Measurements from ENCODE around the gene FAM222A. TPM values are rescaled to one million over a fixed set of nuclear protein-coding genes. Genes with fewer than 3 reads are reported as not detected.

FAM222A gene
- polyA plus RNA-seq, 5 donors = 1.6 to 2.8 (median 1.8) TPM

DNA sequence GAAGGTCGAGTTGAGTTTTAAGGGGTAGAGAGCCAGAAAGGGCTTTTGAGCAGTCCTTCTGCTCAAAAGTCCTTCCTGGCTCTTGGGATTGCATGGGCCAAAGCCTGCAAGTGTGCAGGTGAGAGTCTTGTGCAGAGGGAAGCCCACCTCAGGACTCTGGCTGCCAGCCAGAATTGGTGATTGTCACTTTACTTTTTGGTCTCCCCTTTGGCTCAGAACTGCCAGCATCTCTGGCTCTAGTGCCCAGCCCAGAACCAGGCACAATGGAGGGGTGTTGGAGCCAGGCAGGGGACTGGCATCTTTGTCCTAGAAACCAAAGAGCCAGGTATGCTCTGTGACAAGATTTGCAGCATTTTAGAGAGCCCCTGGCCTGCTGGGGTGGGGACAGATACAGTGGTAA lies 23.5 kb downstream of the FAM222A start:
- no peak for DNase-seq

DNA sequence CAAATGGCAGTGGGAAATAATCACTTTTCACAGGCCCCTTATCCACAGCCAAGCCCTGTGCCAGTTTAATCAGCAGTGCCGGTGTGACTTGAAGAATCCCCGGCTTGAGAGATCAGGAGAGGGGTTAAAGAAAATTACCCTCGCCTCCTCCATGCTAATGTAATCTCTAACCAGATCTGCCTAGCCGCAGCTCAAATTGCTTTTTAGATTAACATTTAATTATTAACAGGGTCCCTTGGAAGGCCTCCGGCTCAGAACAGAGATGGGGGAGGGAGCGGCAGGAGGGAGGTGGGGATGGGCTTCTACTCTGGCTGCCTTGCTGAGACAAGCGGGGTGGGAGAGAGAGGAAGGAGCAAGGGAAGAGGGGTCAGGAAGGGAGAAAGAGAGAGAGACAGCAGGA lies 24.0 kb downstream of the FAM222A start:
- DNase-seq = no peak

DNA sequence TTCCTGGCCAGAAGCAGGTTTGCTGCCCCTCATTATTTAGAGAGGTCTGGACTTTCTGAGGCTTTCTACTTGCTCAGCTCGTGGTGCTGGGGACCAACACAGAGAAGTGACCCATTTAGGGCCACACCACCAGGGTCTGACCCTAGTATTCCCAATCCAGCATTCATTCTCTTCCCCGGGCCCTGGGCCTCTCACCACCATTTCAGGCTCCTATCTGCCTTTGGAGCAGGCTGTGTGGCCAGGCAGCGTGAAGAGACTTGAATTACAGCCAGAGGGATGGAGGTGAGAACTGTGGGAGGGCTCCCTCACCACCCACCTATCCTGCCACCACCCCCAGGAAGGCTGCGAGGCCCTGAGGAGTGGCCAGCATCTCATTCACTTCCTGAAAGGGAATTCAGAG lies 24.6 kb downstream of the FAM222A start:
- DNase-seq = no peak

DNA sequence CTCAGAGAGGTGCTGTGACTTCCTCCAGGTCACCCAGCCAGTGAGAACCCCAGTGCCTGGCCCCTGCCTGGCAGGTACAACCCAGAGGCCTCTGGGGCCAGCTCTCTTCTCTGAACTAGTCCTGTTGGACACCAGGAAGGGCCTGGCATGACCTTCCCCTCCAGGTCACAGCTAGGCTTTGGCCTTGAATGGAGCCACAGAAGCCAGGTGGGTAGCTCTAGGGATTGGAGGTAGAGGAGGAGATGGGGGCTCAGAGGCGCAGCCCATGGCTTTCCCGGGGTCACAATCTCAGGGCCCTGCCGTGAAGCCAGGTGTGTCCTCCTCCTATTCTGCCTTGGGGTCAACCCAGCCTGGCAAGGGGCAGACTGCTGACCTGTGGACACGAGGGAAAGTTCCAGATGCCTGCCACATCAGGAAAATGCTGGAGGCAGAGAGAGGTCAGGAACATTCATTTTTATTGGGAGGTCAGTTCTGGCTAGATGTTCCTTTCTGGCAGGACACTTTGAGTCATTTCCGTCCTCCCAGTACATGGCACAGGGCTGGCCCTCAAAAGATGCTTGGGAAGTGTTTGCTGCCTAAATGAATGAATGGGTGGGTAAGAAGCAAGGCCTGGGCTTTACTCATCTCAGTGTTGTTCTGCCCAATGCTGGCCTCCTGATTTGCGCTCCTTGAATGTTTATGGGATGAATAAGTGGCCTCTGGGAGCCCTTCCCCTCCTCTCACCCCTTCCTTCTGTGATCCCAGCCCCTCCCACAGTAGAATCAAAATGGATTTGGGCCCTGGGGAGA lies 25.4 kb downstream of the FAM222A start:
- no peak for DNase-seq

DNA sequence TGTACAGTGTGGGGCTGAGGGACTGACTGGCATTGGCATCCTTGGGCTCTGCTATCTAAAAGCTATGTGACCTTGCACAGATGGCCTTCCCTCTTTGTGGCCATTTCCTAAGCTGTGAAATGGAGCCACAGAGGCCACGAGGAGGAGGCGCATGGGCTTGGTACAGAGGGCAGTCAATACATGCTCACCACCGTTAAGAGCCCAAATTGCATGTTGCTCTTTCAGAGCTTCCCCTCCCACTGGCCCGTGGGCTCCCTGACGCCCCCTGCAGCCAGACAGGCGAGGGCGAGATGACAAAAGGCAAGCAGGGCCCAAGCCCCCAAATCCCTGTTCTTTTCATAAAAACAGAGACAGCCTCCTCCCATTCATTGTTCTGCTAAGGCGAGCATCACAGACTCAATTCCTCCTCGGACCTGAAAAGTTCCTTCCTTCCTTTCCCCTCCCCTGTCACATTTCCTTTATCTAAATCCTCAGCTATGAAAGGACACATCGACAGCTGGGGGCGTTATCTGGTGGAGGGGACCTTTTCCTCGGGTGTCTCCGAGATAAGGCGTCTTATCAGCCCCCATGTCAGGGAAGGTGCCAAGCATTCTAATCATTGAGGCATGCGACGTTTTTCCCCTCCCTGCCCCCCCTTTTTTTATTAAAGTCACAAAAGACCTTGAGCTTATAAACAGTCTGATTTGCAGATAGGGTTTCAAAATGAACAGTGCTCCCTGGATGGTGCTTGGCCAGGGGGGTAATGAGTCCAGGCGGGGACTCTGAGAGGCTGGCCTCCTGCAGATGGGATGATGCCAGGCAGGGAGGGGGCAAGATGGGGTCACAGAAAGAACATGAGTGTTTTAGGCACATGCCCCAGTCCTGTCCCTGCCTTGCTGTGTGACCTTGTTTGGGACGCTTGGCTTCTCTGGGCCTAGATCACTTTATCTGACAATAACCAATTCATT lies 26.4 kb downstream of the FAM222A start:
- DNase-seq = no peak

DNA sequence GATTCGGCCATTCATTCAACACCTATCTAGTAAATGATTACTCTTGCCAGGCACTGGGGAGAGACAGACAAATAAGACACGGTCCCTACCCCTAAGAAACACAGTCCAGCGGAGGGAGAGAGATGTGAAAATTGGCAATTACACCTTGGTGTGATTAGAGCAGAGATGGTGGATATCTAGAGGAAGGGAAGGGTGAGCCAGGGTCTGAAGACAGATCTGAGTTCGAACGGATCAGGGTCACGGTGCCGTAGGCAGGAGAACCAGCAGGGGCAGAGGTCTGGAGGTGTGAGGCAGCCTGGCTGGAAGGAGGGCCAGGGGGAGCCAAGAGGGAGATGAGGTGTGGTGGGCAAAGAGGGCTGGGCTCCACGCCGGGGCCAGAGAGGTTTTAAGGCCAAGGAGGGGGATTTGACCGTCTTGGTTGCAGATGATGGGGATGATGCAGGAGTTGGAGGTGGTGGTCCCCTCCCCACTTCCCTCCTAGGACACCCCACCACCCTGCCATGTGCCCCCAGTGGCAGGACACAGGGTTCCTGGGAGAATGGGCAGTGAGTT lies 27.1 kb downstream of the FAM222A start:
- DNase-seq = no peak

DNA sequence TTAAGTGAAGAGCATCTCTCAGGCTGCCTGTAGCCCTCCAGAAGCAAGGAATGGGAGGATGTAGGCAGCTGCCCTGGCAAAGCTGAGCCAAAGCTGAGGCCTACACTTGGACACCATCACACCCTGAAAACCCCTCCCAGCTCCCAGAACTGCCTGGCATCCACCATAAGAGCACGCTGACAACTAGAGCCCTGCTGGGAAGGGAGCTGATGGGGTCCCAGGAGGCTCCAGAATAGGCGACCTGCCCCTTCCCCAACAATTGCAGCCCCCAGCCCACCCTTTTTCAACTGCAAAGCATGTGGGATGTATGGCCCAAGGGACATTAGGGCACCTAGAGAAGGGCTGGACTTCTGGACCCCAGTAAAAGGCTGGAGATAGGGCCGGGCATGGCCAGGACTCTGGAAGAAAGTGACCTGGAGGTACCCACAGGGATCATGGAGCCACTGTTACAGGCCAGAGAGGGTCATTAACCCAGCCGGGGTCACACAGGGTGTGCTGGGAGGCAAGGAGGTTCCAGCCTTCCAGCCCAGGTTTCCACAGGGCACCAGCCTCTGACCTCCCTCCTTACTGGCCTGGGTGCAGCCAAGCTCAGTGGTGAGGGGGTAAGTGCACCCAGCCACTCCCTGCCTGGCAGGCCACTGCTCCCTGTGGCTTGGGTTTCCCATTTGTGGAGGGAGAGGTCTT lies 27.8 kb downstream of the FAM222A start:
- no peak for DNase-seq

DNA sequence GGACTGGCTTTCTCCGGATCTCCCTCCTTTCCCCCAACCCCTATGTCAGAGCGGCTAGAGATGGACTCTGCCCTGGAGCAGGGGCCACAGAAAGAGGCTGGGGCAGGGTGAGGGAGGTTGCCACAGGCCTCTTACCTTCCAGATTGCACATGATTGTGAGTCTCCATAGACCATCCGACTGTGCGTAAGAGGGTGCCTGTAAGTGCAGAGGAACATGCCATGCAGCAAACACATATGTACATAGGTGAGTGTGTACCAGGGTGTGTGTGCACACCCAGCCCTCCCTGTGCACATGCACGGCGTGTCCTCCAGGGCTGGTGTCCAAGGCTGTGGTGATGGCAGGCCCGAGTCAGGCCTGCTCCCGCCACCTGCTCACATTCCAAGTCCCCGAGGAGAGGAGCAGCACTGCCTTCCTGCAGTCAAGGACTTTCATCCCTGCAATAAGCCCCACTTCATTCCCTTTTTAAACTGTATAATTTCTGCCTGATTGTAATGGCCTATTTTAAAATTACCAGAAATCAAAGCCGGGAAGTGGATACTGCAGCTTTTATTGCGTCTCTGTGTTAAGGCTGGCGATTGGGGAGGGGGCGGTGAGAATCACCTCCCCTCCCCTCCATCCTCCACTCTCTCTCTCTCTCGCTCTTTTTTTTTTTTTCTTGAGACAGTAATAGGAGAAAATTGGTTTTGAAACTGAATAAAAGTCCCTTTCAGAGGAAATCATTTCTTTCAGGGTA lies 28.5 kb downstream of the FAM222A start:
- no peak for DNase-seq

DNA sequence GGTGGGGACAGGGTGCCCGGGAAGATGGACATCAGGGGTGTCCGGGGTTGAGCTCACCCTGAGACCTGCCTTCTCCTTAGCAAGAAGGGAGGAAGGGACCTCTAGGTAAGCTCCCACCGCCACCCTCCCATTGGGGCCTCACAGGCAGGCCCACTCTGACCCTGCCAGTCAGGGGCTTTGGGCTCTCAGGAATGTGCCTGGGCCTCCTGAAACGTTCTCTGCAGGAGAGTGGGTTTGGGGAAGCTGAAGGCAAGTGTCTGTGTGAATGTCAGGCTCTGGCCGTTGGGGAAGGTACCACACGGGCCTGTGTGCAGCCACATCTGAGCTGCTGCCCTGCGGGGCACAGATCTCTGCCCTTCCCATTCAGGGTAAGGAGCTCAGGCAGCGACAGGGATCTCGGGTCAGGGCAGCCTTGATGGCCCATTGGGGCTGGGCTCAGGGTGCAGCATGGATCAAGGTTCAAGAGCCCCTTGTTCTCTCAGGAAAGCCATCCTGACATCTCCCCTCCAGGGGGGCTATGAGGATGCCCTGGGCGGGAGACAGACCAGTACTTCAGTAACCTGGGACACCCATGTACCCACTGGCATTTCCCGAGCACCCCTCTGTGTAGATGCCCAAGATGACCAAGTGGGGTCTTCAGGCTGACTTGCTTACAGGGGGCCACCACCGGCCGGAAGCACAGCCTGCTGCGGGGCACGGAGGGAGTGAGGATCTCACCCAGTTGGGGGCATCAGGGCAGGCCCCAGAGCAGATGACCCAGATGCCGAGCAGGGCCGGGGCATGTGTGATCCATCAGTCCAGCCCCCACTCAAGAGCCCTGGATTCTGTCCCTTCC lies 29.7 kb downstream of the FAM222A start:
- DNase-seq = no peak

DNA sequence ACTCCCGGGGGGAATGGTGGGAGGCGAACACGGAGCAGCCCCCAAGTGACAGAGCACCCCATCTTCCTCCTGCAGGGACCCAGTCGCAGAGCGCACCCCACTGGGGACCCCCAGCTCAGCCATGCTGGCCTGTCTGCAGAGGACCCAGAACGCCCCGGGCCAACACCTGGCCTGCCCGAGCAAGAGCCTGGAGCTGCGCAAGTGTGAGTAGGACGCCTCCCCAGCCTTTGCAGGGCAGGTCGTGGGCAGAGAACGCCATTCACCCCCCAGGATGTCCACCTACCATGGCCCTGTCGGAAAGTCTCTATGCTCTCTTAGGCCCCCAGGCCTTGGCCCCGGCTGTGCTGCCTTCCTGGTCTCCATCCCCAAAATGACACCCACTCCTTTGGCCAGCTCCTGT lies 30.4 kb downstream of the FAM222A start:
- no peak for DNase-seq

DNA sequence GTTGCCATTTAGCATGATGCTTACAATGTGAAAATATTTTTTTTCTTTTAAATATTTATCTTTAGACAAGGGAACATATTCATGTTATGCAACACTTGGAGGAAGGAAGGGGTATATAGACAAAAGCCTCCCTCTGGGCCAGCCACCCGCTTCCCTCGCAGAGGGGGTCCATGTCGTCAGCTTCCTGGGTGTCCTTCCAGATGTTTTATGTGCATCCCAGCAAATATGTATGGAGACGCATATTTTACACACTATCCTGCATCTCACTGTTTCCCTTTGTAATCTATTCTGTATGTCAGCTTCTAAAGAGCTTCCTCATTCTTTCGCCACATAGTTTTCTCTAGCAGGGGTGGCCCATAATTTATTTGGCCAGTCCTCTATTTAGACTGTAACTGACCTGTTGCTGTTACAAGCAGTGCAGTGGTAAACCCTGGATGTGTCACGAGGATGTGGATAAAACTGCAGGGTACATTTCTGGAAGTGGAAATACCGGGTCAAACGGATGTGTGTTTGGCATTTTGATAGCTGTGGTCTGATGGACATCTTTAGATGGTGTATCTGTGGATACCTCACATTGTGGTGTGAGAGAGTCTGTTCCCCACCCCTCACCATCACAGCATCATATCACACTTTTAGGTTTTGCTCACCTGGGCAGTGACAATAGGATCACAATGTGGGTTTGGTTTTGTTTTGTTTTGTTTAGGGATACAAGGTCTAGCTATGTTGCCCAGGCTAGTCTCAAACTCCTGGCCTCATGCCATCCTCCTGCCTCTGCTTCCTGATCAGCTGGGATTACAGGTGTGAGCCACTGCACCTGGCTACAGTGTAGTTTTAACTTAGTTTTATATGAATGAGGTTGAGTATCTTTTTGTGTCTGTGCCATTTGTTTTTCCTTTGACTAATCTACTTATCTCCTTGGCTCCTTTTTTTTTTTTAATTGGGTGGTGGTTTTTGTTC lies 31.6 kb downstream of the FAM222A start:
- DNase-seq = peak; percentile 69 to 76

DNA sequence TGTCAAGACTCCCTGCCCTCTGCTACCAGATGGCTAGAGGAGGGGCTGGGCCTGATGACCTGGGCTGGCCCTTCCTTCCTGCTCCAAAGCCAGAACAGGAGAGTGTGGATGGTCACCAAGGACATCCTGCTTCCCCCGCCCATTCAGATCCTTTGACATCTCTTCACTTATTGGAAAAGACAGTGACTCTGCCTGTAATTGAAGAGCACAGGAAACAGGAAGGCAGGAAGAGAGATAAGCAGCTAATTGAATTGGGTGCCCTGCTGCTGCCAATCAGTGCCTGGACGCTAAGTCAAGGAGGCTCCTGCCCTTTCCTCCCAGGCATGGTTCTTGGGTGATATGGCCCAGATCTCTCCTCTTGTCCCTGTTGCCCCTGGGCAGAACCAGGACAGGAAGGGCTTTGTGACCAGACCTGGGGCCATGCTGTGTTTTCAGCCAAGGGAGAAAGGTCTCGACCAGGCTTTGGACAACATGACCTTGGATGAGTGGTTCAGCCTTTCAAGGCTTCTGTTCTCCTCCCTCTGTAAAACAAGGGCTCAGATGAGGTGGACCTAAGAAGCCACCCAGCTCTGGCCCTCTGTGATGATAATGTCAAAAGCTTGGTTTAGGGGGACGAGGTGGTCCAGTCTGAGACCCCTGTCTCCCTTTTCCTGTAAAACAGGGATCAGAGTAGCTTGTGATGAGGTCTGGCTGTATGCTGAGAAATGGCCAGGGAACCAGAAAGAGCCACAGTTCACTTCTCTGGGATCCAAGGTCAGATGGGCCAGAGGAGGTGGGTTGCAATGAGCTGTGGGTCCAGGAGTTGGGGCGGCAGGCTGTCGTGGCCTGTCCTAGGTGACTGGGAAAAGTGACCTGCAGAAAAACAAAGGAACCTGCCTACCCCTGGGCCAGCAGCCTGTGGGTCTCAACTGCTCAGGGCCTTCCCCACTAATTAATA lies 38.8 kb downstream of the FAM222A start:
- DNase-seq = no peak

DNA sequence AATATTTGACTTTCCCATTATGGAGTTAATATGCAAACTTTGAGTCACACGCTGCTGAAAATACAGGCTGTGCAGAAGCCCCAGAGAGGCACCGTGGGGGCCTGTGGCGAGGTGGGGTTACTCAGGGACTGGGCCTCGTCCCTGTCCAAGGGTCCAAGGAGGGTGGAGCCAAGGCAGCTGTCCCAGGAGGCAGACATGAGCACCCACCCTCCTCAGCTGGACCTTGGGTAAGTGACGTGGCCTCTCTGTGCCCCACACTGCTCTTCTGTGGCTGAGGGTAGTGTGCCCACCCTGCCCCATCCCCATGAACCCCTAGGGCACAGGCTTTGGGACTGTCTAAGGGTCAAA lies 39.4 kb downstream of the FAM222A start:
- no peak for DNase-seq

DNA sequence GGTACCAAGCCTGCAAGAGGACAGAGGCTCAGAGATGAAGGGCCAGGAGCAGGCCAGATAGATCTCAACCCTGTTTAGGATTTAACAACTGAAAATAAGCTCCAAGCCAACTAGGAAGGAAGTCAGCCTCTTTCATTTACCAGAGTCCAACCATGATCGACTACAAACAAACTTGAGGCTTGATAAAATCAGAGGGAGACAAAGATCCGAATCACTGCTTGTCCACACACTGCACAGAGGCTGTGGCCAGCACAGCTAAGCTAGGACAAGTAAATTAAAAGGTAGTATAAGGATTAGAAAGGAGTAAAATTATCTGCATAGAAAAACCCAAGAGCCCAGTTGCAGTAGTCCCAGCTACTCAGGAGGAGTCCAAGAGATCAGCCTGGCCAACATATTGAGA lies 40.3 kb downstream of the FAM222A start:
- DNase-seq = no peak

DNA sequence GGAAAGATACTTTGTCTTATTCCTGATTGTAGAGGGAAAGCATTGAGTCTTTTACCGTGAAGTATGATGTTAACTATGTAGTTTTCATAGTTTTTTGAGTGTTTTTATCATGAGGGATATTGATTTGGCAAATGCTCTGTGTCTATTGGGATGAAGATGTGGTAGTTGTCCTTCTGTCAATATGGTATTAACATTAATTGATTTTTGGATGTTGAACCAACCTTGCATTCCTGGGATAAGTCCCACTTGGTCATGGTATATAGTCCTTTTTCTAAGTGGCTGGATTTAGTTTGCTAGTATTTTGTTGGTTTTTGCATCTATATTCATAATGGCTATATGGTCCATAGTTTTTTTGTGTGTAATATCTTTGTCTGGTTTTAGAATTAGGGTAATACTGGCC lies 42.8 kb downstream of the FAM222A start:
- no peak for DNase-seq

DNA sequence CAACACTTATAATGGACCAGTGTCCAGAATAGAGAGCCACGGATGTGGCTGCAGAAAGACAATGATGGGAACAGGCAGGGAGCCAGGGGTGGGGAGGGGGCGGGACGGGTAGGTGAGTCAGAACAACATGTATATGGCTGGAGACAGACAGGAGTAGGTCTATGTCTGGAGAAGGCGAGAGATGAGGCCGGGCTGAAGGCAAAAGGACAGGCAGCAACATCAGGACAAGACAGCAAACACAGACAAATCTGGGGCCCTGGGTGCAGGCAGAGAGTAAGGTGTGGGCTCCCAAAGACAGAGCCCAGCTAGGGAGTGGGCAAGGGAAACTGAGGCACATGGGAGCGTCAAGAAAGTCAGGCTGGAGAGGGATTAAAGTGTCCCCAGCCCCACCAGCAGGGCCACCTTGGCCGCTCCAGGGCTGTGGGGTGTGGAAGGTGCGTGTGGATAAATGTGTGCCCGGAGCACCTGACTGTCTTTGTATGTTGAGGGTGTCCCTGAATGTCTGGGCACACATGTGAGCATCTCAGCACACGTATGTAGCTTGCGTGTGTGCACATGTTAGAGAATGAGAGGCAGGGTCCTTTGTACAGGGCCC lies 44.1 kb downstream of the FAM222A start:
- no peak for DNase-seq
